Measurements from ENCODE around the gene KCNIP1.
"Not testable (repeated sequence)": the region's sequence is repeated elsewhere in the genome, so short reads cannot be mapped to it uniquely, and the experiment has no call there.

The KCNIP1 gene

GRCh38 chr5:170752257-170753215, 248.7 kb downstream of the KCNIP1 start:
- DNase-seq (ENCODE audit: low read depth) = no peak

- DNase-seq (ENCODE audit: low read depth) = no peak
These were observed 249.5 kb downstream of the KCNIP1 start for GRCh38 chr5:170753311-170753710.

- not testable (repeated sequence) for DNase-seq (ENCODE audit: low read depth)
These were observed 250.7 kb downstream of the KCNIP1 start for GRCh38 chr5:170754508-170754907.

- DNase-seq (ENCODE audit: low read depth) = no peak
These were observed 252.0 kb downstream of the KCNIP1 start for GRCh38 chr5:170755679-170756456.

GRCh38 chr5:170756691-170757090, 252.9 kb downstream of the KCNIP1 start:
- DNase-seq (ENCODE audit: low read depth) = no peak

DNA sequence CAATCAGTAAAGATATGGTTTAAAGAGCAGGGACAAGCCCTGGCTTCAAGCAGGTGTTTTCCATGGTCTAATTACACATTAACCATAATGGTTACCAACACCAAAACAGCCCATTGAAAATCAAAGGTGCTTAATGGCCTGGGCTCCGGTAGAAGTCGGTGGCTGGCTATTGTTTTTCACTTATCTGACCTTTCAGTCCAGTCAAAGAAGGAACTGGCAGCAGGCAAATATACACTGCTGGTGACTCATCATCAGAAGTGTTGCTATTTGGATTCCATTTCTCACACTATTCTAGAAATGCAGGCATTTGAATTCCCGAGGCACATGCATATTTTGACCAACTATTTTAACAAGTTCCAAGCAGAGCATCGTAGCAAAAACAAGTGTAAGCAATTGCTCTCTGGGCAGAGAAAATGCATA, 253.4 kb downstream of the KCNIP1 start:
- no peak for DNase-seq (ENCODE audit: low read depth)

DNA sequence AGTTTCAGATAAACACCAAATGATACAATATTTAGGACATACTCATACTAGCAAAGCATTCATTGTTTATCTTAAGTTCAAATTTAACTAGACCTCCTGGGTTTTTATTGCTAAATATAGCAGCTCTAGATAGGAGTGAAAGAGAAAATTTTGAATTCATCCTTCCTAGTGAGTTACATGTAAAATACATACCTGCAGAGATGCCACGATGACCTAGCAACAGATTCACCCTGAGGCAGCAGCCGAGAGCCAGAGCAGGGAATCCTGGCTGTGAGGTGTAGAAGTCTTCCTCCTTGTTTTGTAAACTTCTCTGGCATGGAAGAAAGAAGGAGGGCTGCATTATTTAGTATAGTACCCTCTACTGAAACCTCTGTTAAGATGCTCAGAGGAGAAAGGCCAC, 253.8 kb downstream of the KCNIP1 start:
- no peak for DNase-seq (ENCODE audit: low read depth)

DNA sequence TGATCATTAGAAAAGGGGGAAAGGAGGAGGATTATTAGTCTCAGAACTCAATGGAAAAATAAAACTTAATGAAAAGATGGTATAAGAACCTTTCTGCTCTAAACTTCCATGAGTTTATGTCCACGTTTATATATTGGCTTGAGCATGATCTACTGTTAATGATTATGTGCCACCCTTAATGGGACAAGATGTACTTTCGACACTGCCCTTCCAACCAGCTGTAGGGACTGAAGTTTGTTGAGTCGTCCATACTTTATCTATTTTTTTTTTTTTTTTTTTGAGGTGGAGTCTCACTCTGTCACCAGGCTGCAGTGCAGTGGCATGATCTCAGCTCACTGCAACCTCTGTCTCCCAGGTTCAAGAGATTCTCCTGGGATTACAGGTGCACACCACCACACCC, 254.7 kb downstream of the KCNIP1 start:
- no peak for DNase-seq (ENCODE audit: low read depth)

DNA sequence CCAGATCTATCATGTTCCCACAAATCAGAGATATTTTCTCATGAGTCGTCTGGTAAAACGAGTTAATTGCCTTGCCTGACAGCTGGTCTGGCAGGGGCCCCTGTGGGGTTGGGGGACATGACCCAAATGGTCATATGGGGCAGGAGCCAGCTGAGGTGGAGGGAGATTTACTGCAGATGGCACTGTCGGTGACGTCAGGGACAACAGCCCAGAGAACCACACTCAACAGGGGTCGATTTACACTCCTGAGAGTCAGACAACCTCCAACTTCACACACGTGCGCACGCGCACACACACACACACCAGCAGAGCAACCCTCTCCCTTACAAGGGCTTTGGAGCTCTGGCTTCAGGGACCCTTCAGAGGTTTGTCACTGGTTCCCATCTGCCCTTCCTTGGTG, 256.3 kb downstream of the KCNIP1 start:
- no peak for DNase-seq (ENCODE audit: low read depth)

DNA sequence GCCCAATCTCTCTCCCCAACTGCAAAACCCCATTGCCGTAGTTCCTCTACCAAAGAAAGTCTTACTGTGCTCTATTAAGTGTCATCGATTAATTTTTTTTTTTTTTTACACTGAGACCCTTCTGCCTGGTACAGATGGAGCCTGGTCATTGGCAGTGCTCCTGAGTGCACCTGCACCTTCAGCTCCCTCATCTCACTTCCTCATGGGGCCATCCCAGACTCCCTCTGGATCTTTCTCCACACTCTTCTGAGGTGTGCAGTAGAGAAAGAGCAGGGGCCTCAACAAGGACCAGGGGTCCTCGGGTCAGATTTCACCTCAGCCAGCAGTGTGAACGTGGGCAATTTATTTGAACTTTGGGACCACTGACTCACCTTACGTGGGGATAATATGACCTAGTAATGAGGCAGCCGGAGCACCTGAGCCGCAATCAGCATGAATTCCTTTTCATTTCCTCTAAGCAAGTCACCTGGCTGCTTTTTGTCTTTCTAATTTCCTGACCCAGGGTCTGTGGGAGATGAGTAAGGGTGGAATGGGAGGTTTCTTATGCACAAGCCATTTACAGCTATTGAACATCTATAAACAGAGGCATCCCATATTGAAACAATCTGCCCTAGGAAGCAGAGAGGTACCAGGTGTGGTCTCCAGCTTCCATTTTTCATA, 257.4 kb downstream of the KCNIP1 start:
- no peak for DNase-seq (ENCODE audit: low read depth)

GRCh38 chr5:170761708-170762066, 257.9 kb downstream of the KCNIP1 start:
- no peak for DNase-seq (ENCODE audit: low read depth)

DNA sequence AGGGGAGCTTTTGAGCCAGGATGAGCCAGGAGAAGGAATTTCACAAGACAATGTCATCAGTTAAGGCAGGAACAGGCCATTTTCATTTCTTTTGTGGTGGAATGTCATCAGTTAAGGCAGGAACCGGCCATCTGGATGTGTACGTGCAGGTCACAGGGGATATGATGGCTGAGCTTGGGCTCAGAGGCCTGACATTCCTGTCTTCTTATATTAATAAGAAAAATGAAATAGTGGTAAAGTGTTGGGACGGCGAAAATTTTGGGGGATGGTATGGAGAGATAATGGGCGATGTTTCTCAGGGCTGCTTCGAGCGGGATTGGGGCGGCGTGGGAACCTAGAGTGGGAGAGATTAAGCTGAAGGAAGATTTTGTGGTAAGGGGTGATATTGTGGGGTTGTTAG, 258.5 kb downstream of the KCNIP1 start:
- DNase-seq (ENCODE audit: low read depth) = not testable (repeated sequence)

DNA sequence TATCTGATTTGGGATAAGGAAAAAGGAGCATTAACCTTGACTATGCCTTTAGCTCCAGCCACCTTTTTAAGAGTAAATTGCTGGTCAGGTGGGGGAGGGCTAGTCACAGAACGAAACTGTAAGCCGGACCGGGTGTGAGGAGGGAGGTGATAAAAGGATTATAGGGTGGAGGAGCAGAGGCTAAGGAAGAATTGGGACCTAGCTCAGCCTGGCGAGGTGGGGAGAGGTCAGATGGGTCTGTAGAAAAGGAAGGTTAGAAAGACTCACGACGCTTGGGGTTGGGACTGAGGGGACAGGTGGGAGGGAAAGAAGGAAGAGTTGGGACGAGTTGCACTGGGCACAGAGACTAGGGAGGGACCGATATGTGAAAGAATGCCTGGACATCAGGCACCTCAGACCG, 262.0 kb downstream of the KCNIP1 start:
- not testable (repeated sequence) for DNase-seq (ENCODE audit: low read depth)

DNA sequence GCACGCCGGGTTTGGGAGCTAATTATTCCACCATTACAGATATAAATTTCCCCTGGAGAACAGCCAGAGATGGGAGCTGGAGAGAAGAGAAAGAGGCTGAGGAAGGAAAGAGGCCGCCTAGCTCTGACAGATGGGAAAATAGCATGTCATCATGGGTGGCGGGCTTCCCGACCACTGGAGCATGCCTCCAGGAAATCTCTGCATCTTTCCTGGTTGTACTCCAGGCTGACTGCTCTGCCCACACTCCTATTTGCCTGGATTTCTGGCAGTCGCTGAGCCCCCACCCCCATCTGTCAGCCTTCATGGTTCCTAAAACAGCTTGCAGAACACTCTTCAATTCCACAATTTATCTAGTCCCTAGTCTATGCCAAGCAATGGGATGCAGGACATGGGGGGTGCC, 265.4 kb downstream of the KCNIP1 start:
- DNase-seq (ENCODE audit: low read depth) = no peak

- no peak for DNase-seq (ENCODE audit: low read depth)
These were observed 266.1 kb downstream of the KCNIP1 start for GRCh38 chr5:170769898-170770416.

DNA sequence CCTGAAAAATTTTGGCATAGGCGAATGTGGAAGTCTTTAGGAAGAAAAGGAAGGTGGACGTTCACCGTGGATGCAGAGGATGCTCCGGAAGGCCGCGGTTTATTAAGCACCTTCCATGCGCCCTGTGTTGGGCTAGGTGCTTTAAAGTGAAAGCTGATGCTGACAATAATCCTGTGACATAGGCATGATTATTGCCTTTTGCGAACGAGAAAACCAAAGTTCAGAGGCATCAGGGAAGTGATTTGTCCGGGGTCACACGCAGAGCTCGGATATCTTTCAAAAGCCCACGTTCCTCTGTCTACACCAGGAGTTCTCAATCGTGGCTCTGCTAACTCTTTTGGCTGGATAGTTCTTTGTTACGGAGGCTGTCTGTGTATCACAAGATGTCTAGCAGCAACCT, 267.7 kb downstream of the KCNIP1 start:
- no peak for DNase-seq (ENCODE audit: low read depth)

- no peak for DNase-seq (ENCODE audit: low read depth)
These were observed 269.5 kb downstream of the KCNIP1 start for GRCh38 chr5:170773024-170773985.

- no peak for DNase-seq (ENCODE audit: low read depth)
These were observed 271.0 kb downstream of the KCNIP1 start for GRCh38 chr5:170774831-170775230.

- DNase-seq (ENCODE audit: low read depth) = no peak
These were observed 278.1 kb downstream of the KCNIP1 start for GRCh38 chr5:170781946-170782345.

- DNase-seq (ENCODE audit: low read depth) = no peak
These were observed 278.6 kb downstream of the KCNIP1 start for GRCh38 chr5:170782438-170782837.

Data from non-pigmented ciliary epithelial cell (primary cell).